ENCODE measurements around the gene AGBL4.

AGBL4 gene

DNA sequence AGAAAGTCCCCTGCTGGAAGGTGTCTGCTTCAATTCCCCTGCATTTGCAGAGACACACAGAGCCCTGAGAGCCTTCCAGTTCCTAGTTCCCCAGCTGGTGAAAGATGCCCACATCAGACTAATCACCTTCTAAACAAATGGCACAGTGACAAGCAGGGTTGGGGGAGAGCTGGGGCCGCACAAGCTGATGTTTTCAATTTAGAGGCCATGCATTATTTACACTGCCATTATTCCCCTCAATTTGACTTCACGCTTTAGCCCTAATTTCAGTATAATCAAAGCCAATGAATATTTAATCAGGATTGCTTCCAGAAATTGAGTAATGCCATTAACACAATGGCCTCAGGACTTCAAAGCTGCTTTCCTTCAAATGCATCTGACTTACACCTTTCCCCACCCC is 1328.6 kb downstream of the AGBL4 start:
- no peak for DNase-seq

DNA sequence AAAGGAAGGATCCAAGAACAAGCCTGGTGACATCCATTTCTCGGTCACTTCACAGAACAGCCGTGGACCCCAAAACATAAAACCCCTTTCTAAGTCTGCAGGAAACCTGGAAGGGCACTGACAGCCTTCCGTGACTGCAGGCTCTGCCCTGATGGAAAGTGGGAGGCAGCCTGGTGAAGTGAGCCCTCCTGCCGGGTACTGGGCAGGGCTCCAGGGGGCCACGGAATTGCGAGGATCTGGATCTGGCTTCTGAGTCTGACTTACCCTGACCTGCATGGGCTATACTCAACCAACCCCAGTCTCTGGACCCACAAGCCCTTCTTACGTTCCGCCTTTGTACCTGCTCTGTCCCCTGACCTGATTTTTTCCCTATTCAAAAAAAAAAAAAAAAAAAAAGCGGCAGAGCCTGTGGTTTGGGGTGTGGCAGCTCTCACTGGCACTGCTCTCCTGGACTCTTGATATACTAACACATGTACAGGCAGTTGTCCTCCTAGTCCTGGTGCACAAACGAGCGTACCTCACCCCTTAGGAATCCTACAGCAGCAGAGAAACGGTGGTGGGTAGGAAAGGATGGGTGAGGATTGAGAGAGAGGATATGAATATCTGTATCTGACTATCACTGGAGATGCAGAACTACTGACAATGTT is 1330.0 kb downstream of the AGBL4 start:
- DNase-seq = no peak

DNA sequence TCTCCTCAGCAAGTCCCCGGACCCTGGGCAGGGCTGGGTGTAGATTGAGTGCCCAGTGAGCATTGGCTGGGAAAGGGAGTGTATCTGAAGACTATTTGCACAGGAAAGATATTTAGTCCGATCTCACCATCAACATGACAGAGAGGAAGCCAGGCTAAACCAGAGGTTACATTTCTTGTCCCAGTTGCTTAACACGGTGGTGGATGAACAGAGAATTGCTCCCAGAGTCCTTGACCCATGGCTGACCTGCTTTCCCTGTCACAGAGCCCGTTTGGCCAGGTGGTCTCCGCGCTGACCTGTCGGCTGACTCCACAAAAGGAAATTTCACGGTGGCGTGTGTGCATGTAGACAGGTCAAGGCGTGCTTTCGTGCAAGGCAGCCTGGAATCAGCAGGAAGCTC is 1330.6 kb downstream of the AGBL4 start:
- no peak for DNase-seq

GRCh38 chr1:48692235-48692634 is 1331.5 kb downstream of the AGBL4 start:
- no peak for DNase-seq

- DNase-seq = no peak
Measured at GRCh38 chr1:48691429-48692001, 1332.2 kb downstream of the AGBL4 start.

GRCh38 chr1:48688102-48688760 is 1335.5 kb downstream of the AGBL4 start:
- no peak for DNase-seq

- no peak for DNase-seq
Measured at GRCh38 chr1:48687282-48688045, 1336.3 kb downstream of the AGBL4 start.

DNA sequence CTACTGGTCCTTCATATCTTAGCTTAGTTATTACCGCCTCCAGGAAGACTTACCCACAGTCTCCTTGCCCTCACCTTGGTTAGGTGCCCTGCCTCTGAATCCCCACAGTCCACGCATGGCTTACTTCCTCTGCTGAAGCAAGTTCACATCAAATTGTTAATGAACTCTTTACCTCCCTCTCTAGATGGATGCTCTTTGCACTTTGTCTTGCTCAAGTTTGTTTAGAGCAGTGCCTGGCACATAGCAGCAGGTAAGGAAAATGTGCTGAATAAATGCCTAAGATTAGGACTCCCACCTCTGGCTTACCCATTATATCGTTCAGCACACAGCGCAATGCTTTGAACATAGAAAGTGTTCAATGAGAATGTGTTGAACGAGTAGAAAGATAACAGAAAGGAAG is 1337.6 kb downstream of the AGBL4 start:
- no peak for DNase-seq

- DNase-seq = no peak
Measured at GRCh38 chr1:48684381-48684780, 1339.4 kb downstream of the AGBL4 start.

DNA sequence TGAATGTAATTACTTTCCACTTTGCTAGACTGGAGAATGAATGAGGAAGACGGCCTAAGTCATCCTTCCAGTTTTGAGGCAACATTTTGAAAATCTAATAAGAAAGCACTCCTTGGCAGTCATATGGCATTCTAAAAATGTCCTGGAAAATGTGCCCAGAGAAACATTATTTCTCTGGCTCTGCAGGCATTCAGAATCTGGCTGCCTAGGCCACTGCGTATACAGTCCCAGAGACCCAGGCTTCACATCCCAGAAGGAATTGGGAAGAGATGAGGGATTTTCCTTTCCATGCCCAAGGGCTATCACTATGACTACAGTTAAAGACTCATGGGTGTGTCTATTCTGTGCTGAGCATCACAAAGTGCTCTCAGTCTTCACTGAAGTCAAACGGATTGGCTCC is 1339.9 kb downstream of the AGBL4 start:
- no peak for DNase-seq

DNA sequence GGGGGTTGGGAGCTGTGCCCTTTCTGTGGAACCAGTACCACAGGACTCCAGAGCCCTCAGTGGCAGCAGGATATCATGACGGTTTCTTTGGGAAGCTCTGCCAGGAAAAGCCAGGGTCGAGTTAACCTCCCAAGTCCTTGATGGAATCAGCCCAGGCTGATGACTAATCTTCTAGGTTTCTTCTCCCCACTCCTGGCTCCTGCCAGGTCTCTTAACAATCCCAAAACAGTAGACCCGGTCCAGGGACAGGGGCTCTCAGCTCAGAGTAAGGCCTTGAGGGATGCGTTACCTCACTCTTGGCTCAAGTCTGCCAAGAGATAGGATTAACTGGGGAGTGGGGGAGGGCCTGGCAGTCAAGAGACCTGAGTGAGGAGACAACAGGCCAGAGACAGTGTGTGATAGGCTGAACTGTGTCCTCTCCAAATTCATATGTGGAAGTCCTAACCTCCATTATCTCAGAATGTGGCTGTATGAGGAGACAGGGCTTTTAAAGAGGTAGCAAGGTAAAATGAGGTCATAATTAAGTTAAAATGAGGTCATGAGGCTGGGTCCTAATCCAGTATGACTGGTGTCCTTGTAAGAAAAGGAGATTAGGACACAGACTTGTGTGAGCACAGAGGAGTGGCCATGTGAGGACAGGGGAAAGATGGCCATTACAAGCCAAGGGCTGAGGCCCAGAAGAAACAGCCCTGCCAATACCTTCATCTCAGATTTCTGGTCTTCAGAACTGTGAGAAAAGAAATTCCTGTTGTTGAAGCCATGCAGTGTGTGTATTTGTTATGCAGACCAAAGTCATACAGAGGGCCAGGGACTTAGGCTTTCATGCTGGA is 1342.1 kb downstream of the AGBL4 start:
- DNase-seq = no peak

GRCh38 chr1:48680411-48681035 is 1343.2 kb downstream of the AGBL4 start:
- no peak for DNase-seq

DNA sequence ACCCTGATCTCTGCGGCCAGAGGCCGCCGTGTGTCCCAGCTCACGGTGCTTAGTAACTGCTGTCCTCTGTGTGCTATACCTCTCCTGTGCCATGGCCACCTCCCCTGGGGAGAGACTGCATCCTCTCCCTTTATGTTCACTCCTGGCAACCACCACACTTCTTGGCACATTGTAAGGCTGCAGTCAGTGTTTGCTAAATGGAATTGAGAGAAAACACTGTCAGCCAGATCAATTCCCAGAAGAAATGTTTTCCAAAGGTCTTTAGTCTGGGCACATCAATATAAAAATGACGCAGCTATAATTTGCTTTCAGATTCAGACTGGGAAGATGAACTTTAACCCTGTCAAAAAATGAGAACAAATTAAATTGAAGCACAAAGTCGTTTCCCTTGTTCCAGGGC is 1343.9 kb downstream of the AGBL4 start:
- no peak for DNase-seq

GRCh38 chr1:48678710-48679505 is 1344.8 kb downstream of the AGBL4 start:
- DNase-seq = no peak

- peak; percentile 3 to 17 for DNase-seq
Measured at GRCh38 chr1:48677306-48678287, 1346.2 kb downstream of the AGBL4 start.

DNA sequence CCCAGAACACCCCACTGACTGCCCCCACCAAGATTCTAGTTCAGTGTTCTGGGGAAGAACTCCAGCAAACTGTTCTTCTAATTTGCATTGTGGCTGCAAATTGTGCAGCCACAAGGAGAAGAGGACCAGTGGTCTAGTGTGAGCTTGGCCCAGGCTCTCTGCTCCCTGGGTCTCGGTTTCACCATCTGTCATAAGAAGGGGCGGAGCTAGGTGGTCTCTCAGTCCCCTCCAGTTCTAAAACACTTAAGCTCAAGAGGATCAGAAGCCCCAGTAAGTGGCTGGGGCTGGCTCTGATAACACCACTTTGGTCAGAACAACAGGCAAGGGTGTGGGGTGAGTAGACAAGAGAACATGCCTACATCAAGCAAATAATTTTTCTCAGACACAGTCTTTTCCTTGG is 1346.9 kb downstream of the AGBL4 start:
- DNase-seq = no peak

- no peak for DNase-seq
Measured at GRCh38 chr1:48676376-48676775, 1347.4 kb downstream of the AGBL4 start.

GRCh38 chr1:48675251-48675650 is 1348.5 kb downstream of the AGBL4 start:
- DNase-seq = no peak

DNA sequence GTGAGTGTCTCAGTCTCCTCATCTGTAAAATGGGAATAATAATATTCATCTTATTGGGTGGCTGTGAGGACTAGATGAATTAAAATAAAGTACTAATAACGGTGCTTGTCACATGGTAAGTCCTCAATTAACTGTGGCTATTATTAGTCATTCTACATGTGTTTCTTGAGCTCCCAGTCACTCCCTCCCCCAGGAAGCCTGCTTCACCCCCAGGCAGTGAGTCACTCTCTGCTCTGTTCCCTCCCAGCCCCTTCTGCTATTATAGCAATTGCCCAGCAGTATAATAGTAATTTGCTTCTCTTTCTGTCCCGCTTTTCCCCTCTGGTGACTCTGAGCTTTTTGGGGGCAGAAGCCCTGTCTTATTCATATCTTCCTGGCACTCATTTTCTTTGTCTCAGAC is 1349.1 kb downstream of the AGBL4 start:
- DNase-seq = no peak

All from stimulated activated CD4-positive, alpha-beta T cell treated with anti-CD3 and anti-CD28 coated beads, Interleukin-4, amount 100 ng/mL, for 4 hours (primary cell).